ENCODE results near the gene MAPK10.

DNA sequence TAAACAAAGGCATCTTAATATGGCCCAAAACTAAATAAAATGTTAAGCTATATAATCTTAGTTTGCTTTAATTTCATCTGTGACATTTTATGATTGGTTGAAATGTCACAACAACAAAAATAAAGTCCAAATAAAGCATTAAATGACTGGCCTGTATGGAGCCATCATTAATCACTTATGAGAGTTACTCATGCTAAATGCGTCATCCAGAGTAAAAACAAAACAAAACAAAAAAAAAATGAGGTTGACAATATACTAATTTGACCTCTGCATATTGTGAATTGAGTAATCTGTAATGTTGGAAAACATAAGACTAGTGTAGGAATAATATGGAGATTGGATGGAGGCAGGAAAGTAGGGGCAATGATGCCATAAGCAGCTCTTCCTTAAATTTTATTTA lies 139.7 kb downstream of the MAPK10 start:
- TF ChIP-seq, protein P1, sequence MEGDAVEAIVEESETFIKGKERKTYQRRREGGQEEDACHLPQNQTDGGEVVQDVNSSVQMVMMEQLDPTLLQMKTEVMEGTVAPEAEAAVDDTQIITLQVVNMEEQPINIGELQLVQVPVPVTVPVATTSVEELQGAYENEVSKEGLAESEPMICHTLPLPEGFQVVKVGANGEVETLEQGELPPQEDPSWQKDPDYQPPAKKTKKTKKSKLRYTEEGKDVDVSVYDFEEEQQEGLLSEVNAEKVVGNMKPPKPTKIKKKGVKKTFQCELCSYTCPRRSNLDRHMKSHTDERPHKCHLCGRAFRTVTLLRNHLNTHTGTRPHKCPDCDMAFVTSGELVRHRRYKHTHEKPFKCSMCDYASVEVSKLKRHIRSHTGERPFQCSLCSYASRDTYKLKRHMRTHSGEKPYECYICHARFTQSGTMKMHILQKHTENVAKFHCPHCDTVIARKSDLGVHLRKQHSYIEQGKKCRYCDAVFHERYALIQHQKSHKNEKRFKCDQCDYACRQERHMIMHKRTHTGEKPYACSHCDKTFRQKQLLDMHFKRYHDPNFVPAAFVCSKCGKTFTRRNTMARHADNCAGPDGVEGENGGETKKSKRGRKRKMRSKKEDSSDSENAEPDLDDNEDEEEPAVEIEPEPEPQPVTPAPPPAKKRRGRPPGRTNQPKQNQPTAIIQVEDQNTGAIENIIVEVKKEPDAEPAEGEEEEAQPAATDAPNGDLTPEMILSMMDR (conservative IDR thresholded peaks at IDR 0.05), result no peak
- no peak for TF ChIP-seq ZFX (IDR thresholded peaks at IDR 0.05)

All from C4-2B (cell line).